Lower lobe of right lung (tissue), 2 donors: Measurements from ENCODE around the gene TMEM158. TPM values are rescaled to one million over a fixed set of nuclear protein-coding genes. Genes with fewer than 3 reads are reported as not detected.

ENCODE experiments used
- ATAC-seq, 2 donors: fragments of 200-7000 bp; cut with Tn5 transposase; one replicate each; pipeline ENCODE4 v1.9.1; 2020 to 2022; ENCODE audit warnings: mild to moderate bottlenecking in 2 of 2, moderate library complexity in 2 of 2
- DNase-seq: peaks from one replicate; pipeline ENCODE4 v3.0.0-alpha.2; 2020
- H3K27ac ChIP-seq: fragments of 200-600 bp; one replicate; pipeline ENCODE4 v1.8.0; 2022
- H3K27me3 ChIP-seq: fragments of 200-600 bp; one replicate; pipeline ENCODE4 v1.8.0; 2022; ENCODE audit warnings: low read depth
- H3K36me3 ChIP-seq: fragments of 200-600 bp; one replicate; pipeline ENCODE4 v1.8.0; 2022; ENCODE audit warnings: mild to moderate bottlenecking
- H3K4me1 ChIP-seq: fragments of 200-600 bp; one replicate; pipeline ENCODE4 v1.8.0; 2022
- H3K4me3 ChIP-seq: fragments of 200-600 bp; one replicate; pipeline ENCODE4 v1.8.0; 2022; ENCODE audit warnings: mild to moderate bottlenecking
- H3K9me3 ChIP-seq: fragments of 200-600 bp; one replicate; pipeline ENCODE4 v1.8.0; 2022
- intact Hi-C: fragments of 100-400 bp; cut with DNase I; formaldehyde crosslinking; loops from one replicate; pipeline ENCODE4 v1.11.0; 2022
- total RNA-seq: library from RNA; stranded (reverse); fragmentation: NEBNext Ultra II Directional; extraction: Animal tissue kit (Norgen Biotek cat#: 25700); gene quantifications from one replicate; pipeline ENCODE4 v1.2.1, GENCODE V29; 2021
- TF ChIP-seq, protein P1 (sequence below): fragments of 200-600 bp; IDR thresholded peaks from one replicate; pipeline ENCODE4 v1.8.0; 2022; ENCODE audit warnings: antibody characterized with exemption, mild to moderate bottlenecking
- donor health status: DM: no; HTN: yes; CAD: no; lungs with severe emphysema.

TMEM158 gene
- total RNA-seq, 1 donor from 2014 or later, result 0.80 TPM

DNA sequence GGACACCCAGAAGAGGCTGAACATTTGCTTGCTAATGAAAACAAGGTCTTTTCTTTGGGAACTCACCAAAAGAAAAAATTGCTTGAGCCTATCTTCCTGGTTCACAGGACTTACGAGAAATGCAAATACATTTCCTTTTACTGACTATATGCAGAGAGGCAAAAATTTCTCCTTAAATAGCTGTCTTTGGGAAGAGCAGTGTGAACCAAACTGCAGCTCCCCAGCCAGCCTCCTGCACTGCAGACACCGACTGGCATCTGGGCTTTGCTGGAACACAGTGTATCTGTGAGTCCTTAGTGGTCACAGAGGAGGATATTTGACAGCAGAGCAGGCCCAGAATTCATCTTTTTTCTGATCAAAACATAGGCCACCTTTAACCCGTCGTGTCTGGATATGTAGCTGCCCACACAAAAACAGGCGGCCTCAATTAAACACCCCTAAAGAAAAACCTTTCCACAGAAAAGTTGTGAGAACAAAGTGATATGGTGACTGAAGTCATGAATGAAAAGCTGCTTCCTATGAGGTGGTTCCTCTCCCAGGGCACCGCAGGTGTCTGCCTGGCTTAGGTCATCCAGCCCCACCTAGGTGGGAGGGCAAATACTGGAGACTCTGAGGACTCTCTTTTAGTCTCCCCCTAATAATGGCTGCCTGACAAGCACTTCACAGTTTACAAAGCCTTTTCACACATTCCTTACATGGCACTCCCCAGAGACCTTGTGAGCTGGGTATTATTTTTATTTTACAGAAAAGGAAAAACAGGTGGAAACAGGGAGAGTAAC lies 46.1 kb upstream of the TMEM158 start:
- ATAC-seq, result no peak
- no peak overlapping the region for H3K4me3 ChIP-seq
- intact Hi-C loops, result no loop called here
- H3K27me3 ChIP-seq, result no peaks in the 10 kb centered on the region
- H3K4me1 ChIP-seq, result no peaks in the 10 kb centered on the region
- H3K9me3 ChIP-seq, result peaks cover 1% of the 10 kb centered on the region
- no peaks in the 10 kb centered on the region for H3K36me3 ChIP-seq
- H3K27ac ChIP-seq, result no peak overlapping the region
- no peak for DNase-seq
- TF ChIP-seq, protein P1, sequence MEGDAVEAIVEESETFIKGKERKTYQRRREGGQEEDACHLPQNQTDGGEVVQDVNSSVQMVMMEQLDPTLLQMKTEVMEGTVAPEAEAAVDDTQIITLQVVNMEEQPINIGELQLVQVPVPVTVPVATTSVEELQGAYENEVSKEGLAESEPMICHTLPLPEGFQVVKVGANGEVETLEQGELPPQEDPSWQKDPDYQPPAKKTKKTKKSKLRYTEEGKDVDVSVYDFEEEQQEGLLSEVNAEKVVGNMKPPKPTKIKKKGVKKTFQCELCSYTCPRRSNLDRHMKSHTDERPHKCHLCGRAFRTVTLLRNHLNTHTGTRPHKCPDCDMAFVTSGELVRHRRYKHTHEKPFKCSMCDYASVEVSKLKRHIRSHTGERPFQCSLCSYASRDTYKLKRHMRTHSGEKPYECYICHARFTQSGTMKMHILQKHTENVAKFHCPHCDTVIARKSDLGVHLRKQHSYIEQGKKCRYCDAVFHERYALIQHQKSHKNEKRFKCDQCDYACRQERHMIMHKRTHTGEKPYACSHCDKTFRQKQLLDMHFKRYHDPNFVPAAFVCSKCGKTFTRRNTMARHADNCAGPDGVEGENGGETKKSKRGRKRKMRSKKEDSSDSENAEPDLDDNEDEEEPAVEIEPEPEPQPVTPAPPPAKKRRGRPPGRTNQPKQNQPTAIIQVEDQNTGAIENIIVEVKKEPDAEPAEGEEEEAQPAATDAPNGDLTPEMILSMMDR, result no peak

DNA sequence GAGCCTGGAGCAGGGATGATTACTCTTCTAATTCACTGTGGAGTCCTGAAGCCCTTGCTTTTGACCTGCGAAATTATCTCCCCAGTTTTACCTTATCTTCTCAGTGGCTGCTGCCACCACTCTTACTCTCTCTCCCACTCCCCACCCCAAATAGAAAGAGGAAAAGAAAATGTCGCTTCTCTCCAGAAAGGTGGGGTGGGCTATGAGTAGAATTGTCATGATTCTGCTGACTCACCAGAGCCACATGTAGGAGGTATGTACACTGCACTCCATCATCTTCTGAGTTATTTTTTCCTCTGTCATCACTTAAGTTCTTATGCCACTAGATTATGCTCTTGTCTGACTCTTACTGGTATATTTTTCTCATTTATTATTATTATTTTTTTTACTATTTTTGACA lies 43.9 kb upstream of the TMEM158 start:
- Histone ChIP-seq H3K36me3 (no peaks in the 10 kb centered on the region), H3K4me1 (no peaks in the 10 kb centered on the region), H3K9me3 (no peaks in the 10 kb centered on the region), H3K27me3 (no peaks in the 10 kb centered on the region), H3K4me3 (no peak overlapping the region), H3K27ac (no peak overlapping the region)
- intact Hi-C loops, result no loop called here
- DNase-seq (no peak), ATAC-seq (no peak)
- TF ChIP-seq, protein P1, result no peak

DNA sequence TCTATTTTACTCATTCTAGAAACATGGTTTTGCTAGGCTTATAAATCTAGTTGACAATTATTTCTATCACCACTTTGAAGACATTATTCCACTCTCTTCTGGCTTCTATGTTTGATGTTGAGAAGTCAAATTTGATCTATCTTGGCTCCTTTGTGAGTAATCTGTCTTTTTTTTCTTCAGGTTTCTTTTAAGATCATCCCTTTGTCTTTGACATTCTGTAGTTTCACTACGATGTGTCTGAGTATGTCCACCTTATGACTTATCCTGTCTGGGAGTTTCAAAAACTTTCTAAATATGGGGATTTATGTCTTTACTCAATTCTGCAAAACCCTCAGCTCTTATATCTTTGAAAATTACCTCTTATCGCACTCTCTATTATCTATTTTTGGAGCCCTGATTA lies 41.0 kb upstream of the TMEM158 start:
- H3K27me3 ChIP-seq, result no peaks in the 10 kb centered on the region
- DNase-seq (no peak), ATAC-seq (no peak)
- no peaks in the 10 kb centered on the region for H3K36me3 ChIP-seq
- no peaks in the 10 kb centered on the region for H3K9me3 ChIP-seq
- H3K4me3 ChIP-seq, result no peak overlapping the region
- TF ChIP-seq, protein P1, result no peak
- intact Hi-C loops, result no loop called here
- no peaks in the 10 kb centered on the region for H3K4me1 ChIP-seq
- H3K27ac ChIP-seq, result no peak overlapping the region

DNA sequence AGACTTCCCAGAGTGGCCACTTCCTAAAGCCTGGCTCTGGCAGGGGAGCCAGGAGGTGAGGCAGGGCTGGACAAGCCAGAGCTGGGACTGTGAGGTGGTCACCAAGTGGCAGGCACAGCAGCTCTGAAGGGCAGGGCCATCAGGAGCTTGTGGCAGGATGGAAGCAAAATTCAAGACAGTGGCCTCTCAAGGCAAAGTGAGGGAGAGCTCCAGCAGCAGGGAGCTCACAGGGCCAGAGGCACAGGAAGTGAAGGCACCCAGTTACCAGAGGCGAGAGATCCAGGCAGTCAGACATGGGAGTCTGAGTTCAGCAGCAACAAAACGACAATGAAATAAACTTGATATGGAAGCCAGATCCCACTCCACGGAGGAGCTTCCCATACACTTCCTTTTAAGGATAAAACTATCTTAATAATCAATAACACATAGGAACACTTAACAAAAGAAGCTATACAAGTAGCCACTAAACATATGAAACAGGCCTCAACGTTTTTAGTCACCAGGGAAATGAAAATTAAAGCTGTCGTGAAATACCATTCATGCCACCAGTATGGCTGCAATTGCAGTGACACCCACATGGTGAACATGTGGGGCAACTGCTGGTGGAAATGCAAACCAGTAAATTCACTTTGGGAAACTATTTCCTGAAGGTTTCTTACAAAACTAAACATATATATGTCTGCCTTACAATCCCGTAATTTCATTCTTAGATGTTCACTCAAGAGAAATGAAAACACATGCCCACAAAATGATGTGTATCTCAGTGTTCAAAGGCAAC lies 35.4 kb upstream of the TMEM158 start:
- Histone ChIP-seq H3K36me3 (no peaks in the 10 kb centered on the region), H3K27ac (no peak overlapping the region), H3K9me3 (no peaks in the 10 kb centered on the region), H3K4me3 (no peak overlapping the region), H3K4me1 (no peaks in the 10 kb centered on the region), H3K27me3 (no peaks in the 10 kb centered on the region)
- intact Hi-C loops, result no loop called here
- DNase-seq (no peak), ATAC-seq (no peak)
- TF ChIP-seq, protein P1, result no peak

DNA sequence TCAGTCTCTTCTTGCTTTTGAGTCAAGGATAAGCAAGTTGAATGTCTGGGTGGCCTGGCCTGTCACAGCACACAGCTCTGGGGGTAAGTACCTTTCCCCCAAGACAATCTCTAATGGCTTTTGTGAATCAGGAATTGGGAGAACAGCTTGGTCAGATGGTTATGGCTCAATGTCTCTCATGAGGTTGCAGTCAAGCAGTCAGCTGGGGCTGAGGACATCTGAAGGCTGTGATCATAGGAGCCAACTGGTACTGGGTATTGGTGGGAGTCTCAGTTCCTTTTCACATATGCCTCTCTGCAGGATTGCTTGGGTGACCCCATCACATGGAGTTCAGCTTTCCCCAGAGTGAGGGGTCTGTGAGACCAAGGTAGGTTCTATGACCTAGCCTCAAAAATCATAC lies 33.0 kb upstream of the TMEM158 start:
- Histone ChIP-seq H3K4me3 (no peak overlapping the region), H3K36me3 (no peaks in the 10 kb centered on the region), H3K9me3 (no peaks in the 10 kb centered on the region), H3K4me1 (no peaks in the 10 kb centered on the region), H3K27ac (no peak overlapping the region), H3K27me3 (no peaks in the 10 kb centered on the region)
- TF ChIP-seq, protein P1, result no peak
- DNase-seq (no peak), ATAC-seq (peak; percentile 31 to 53)
- intact Hi-C loops, result no loop called here
